Mesendoderm (in vitro differentiated cells): ENCODE results near the gene SEC61A1.

Experiments
- DNase-seq: peaks from one replicate; pipeline ENCODE4 v3.0.0; 2013
- H2AK5ac ChIP-seq: 2 replicates; pipeline ENCODE4 v1.6.1; 2013; ENCODE audit warnings: low read length, inconsistent platforms
- H2BK120ac ChIP-seq: 2 replicates; pipeline ENCODE4 v1.6.1; 2013; ENCODE audit warnings: low read depth, mild to moderate bottlenecking, low read length, moderate library complexity, mixed read lengths
- H2BK15ac ChIP-seq: replicated peaks from 2 replicates; pipeline ENCODE4 v1.6.1; 2013; ENCODE audit warnings: low read depth, mild to moderate bottlenecking, moderate library complexity
- H2BK5ac ChIP-seq: 2 replicates; pipeline ENCODE4 v1.6.1; 2013; ENCODE audit warnings: low read length, inconsistent platforms
- H3K18ac ChIP-seq: 2 replicates; pipeline ENCODE4 v1.6.1; 2013; ENCODE audit warnings: mild to moderate bottlenecking, low read length, mixed read lengths
- H3K23ac ChIP-seq: one replicate; pipeline ENCODE4 v1.6.1; 2013; ENCODE audit warnings: low read length
- H3K27ac ChIP-seq: 2 replicates; pipeline ENCODE4 v1.5.1; 2013; ENCODE audit warnings: low read depth, mild to moderate bottlenecking, inconsistent platforms, low read length, moderate library complexity
- H3K27me3 ChIP-seq: 2 replicates; pipeline ENCODE4 v1.6.1; 2013; ENCODE audit warnings: low read length, control low read depth, mild to moderate bottlenecking, inconsistent platforms; ENCODE audit not compliant: insufficient read depth, poor library complexity
- H3K36me3 ChIP-seq: 2 replicates; pipeline ENCODE4 v1.6.1; 2013; ENCODE audit warnings: low read length, inconsistent platforms; ENCODE audit not compliant: control insufficient read depth, insufficient read depth
- H3K4ac ChIP-seq: one replicate; pipeline ENCODE4 v1.6.1; 2013; ENCODE audit warnings: low read depth, mild to moderate bottlenecking, low read length, moderate library complexity
- H3K4me1 ChIP-seq: 2 replicates; pipeline ENCODE4 v1.6.1; 2013; ENCODE audit warnings: low read depth, low read length, inconsistent platforms; ENCODE audit not compliant: control insufficient read depth
- H3K4me2 ChIP-seq: 2 replicates; pipeline ENCODE4 v1.6.1; 2013; ENCODE audit warnings: low read length
- H3K4me3 ChIP-seq: 2 replicates; pipeline ENCODE4 v1.5.1; 2013; ENCODE audit warnings: mild to moderate bottlenecking, low read length
- H3K56ac ChIP-seq: one replicate; pipeline ENCODE4 v1.6.1; 2013; ENCODE audit warnings: low read length
- H3K79me1 ChIP-seq: 2 replicates; pipeline ENCODE4 v1.6.1; 2013; ENCODE audit warnings: low read length, inconsistent platforms
- H3K79me2 ChIP-seq: 2 replicates; pipeline ENCODE4 v1.6.1; 2013; ENCODE audit warnings: mild to moderate bottlenecking, low read length; ENCODE audit not compliant: control insufficient read depth, insufficient read depth
- H3K9ac ChIP-seq: 2 replicates; pipeline ENCODE4 v1.6.1; 2013; ENCODE audit warnings: low read length, inconsistent platforms
- H4K5ac ChIP-seq: one replicate; pipeline ENCODE4 v1.6.1; 2013; ENCODE audit warnings: low read length
- H4K8ac ChIP-seq: one replicate; pipeline ENCODE4 v1.6.1; 2013; ENCODE audit warnings: low read depth, mild to moderate bottlenecking, control low read depth, low read length, moderate library complexity
- WGBS: extraction: QIAGEN DNeasy Blood & Tissue Kit; methylation state at CpG from one replicate; pipeline ENCODE4 v1.1.7; 2013; ENCODE audit warnings: low lambda C conversion rate, missing lambda C conversion rate; ENCODE audit not compliant: insufficient coverage; ENCODE audit errors: extremely low coverage; 5-methylcytosine and 5-hydroxymethylcytosine counted together

SEC61A1 gene

DNA sequence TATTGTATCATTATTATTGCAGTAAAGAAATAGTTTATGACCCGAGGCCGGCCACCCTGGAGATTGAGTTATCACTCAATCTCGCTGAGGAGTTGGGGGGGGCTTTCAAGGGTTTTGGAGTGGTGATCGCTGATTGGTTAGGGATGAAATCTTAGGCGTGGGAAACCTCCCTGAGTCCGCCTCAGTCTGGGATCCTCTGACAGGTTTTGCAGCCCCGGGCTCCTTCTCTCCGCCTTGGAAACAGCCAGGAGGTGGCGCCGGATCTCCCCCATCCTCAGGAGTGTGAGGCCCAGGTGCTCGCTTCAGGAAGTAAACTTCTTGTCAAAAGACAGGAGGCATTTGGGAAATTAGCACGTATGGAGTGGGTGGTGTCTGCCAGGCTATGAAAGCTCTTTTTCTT is 41.1 kb upstream of the SEC61A1 start:
- no CpG with 5 or more reads among the region's 12 CpGs for WGBS
- Histone ChIP-seq H3K27me3 (no peaks in the 10 kb centered on the region), H3K4me1 (no peaks in the 10 kb centered on the region), H3K56ac (no peak overlapping the region), H2AK5ac (no peak overlapping the region), H3K36me3 (no peaks in the 10 kb centered on the region), H3K23ac (no peak overlapping the region), H3K27ac (no peak overlapping the region), H3K4ac (no peak overlapping the region), H4K5ac (peak overlapping the region; percentile 64), H2BK5ac (no peak overlapping the region), H3K9ac (no peak overlapping the region), H4K8ac (no peak overlapping the region), H2BK15ac (no peak overlapping the region), H3K79me1 (no peaks in the 10 kb centered on the region), H3K4me2 (no peak overlapping the region), H3K18ac (no peak overlapping the region), H2BK120ac (no peak overlapping the region), H3K79me2 (no peaks in the 10 kb centered on the region), H3K4me3 (no peak overlapping the region)
- DNase-seq = peak; percentile 94

DNA sequence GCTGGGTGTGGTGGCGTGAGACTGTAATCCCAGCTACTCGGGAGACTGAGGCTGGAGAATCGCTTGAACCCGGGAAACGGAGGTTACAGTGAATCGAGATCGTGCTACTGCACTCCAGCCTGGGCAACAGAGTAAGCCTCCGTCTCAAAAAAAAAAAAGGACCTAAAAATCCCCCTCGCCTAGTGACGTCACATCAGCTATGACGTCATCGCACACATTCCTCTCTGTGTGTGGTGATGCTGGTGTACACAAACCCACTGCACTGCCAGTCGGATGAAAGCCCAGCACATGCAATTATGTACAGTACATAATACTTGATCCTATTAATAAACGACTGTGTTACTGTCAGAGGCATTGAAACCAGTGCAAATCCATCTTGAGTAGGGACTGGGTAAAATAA is 40.2 kb upstream of the SEC61A1 start:
- WGBS = no CpG with 5 or more reads among the region's 14 CpGs
- H3K36me3 ChIP-seq = no peaks in the 10 kb centered on the region
- H3K27ac ChIP-seq = no peak overlapping the region
- H3K4me3 ChIP-seq = no peak overlapping the region
- H3K27me3 ChIP-seq = no peaks in the 10 kb centered on the region
- H4K8ac ChIP-seq = no peak overlapping the region
- no peaks in the 10 kb centered on the region for H3K4me1 ChIP-seq
- no peaks in the 10 kb centered on the region for H3K79me2 ChIP-seq
- H3K9ac ChIP-seq = no peak overlapping the region
- no peak overlapping the region for H3K56ac ChIP-seq
- no peak overlapping the region for H2BK120ac ChIP-seq
- no peak overlapping the region for H3K4me2 ChIP-seq
- no peak overlapping the region for H2AK5ac ChIP-seq
- H2BK15ac ChIP-seq = no peak overlapping the region
- H3K4ac ChIP-seq = no peak overlapping the region
- H3K18ac ChIP-seq = no peak overlapping the region
- no peaks in the 10 kb centered on the region for H3K79me1 ChIP-seq
- H4K5ac ChIP-seq = no peak overlapping the region
- DNase-seq = no peak
- no peak overlapping the region for H2BK5ac ChIP-seq
- H3K23ac ChIP-seq = no peak overlapping the region

DNA sequence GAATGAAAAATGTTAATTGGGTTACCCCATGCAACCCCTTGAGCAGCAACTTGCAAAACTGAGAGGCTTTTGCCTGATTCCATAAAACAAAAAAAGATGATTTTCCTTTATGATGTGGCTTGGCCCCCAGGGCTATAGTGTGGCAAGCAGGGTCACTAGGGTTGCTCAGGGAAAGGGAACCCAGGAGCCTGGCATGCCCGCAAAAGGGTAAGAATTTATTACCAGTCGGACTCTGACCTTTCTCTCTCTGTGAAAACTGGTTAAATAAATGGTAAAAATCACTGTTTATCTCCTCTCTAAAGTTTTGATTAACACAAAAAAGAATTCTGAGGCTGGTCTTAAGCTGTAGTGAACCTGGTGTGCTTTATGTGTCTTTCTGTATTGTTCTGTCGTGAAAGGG is 37.7 kb upstream of the SEC61A1 start:
- no peak for DNase-seq
- Histone ChIP-seq H4K8ac (no peak overlapping the region), H3K56ac (no peak overlapping the region), H3K23ac (no peak overlapping the region), H2AK5ac (no peak overlapping the region), H3K36me3 (no peaks in the 10 kb centered on the region), H2BK15ac (no peak overlapping the region), H3K27ac (no peak overlapping the region), H2BK120ac (no peak overlapping the region), H3K18ac (no peak overlapping the region), H3K4me1 (no peaks in the 10 kb centered on the region), H3K4me3 (no peak overlapping the region), H2BK5ac (no peak overlapping the region), H3K4me2 (no peak overlapping the region), H4K5ac (no peak overlapping the region), H3K79me1 (no peaks in the 10 kb centered on the region), H3K4ac (no peak overlapping the region), H3K27me3 (no peaks in the 10 kb centered on the region), H3K9ac (no peak overlapping the region), H3K79me2 (no peaks in the 10 kb centered on the region)
- no CpG with 5 or more reads among the region's 3 CpGs for WGBS

DNA sequence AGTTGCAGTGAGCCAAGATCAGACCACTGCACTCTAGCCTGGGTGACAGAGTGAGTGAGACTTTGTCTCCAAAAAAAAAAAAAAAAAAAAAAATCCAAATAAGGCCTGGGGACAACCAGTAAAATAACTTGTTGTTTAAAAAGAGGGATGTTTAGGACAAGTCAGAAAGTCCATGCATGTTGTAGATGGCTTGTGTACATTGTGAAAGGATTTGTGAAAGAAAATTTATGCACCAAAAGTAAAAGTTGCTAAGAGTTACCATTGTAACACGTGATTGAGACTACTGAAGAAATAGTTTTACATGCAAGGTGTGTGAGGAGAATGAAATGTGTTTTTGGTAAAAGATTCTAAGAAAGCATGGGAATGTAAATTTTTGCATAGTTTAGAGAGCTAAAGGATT is 35.7 kb upstream of the SEC61A1 start:
- no peak overlapping the region for H3K4me3 ChIP-seq
- no peaks in the 10 kb centered on the region for H3K79me2 ChIP-seq
- no peak overlapping the region for H3K56ac ChIP-seq
- DNase-seq = no peak
- no peaks in the 10 kb centered on the region for H3K79me1 ChIP-seq
- H2BK120ac ChIP-seq = no peak overlapping the region
- no peak overlapping the region for H3K27ac ChIP-seq
- H3K9ac ChIP-seq = no peak overlapping the region
- H3K27me3 ChIP-seq = no peaks in the 10 kb centered on the region
- H3K18ac ChIP-seq = no peak overlapping the region
- H3K23ac ChIP-seq = no peak overlapping the region
- H4K5ac ChIP-seq = no peak overlapping the region
- H4K8ac ChIP-seq = no peak overlapping the region
- no peaks in the 10 kb centered on the region for H3K4me1 ChIP-seq
- WGBS = no CpG with 5 or more reads among the region's 1 CpG
- no peak overlapping the region for H2AK5ac ChIP-seq
- H2BK5ac ChIP-seq = no peak overlapping the region
- no peak overlapping the region for H3K4ac ChIP-seq
- H3K4me2 ChIP-seq = no peak overlapping the region
- no peak overlapping the region for H2BK15ac ChIP-seq
- H3K36me3 ChIP-seq = no peaks in the 10 kb centered on the region

DNA sequence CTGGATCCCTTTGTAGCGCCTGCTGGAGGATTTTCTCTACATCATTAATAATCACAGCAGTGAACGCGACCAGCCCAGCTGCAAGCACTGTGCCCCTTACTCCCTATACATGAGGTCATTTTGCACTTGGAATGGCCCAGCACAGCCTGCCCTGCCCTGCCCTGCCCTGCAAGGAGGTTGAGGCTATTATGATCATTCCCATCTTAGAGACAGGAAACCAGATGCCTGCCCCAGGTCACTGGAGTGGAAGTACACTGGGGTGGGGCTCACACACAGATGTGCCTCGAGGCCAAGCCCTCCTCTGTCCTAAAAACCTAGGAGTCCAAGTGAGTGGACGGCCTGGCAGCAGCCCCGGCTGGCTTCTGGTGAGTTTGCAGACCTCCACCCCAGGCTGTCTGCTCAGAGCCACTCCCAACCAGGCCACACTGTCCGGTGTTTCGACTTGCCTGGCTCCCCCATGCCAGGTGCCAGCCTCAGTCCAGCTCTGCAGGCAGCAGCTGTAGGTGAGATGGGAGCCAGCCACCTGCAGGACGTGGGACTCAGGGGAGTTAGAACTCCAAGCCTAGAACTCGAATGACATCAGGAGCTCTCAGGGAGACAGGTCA is 30.4 kb upstream of the SEC61A1 start:
- Histone ChIP-seq H3K27ac (no peak overlapping the region), H3K79me1 (no peaks in the 10 kb centered on the region), H3K23ac (no peak overlapping the region), H3K4me3 (no peak overlapping the region), H3K4ac (no peak overlapping the region), H3K36me3 (no peaks in the 10 kb centered on the region), H3K9ac (no peak overlapping the region), H3K27me3 (no peaks in the 10 kb centered on the region), H2BK5ac (no peak overlapping the region), H3K4me2 (no peak overlapping the region), H4K8ac (no peak overlapping the region), H2AK5ac (no peak overlapping the region), H2BK15ac (no peak overlapping the region), H3K79me2 (no peaks in the 10 kb centered on the region), H4K5ac (no peak overlapping the region), H3K4me1 (no peaks in the 10 kb centered on the region), H2BK120ac (no peak overlapping the region), H3K56ac (no peak overlapping the region), H3K18ac (no peak overlapping the region)
- WGBS = no CpG with 5 or more reads among the region's 10 CpGs
- no peak for DNase-seq

DNA sequence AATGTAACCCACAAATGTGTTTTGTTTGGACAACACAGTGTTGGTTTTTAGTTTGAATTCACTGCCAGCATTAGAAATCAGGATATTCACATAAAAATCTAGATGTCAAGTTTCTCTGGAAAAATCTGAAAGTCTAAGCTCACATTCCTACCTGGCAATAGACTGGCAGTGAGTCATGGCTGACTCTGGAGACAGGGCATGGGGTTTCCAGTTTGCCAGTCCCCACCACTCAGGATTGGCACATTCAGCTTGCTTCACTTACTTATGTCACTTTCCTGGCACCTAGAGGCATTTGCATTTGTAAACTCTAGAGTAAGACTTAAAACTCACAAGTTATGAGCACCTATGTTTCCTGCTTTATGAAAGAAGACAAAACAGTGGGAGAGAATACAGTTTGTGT is 19.1 kb upstream of the SEC61A1 start:
- H3K27me3 ChIP-seq = no peaks in the 10 kb centered on the region
- H3K4me3 ChIP-seq = no peak overlapping the region

More for the DNA sequence above, 19.1 kb upstream of the SEC61A1 start:
- no peaks in the 10 kb centered on the region for H3K79me1 ChIP-seq
- no peak overlapping the region for H3K56ac ChIP-seq
- no peak overlapping the region for H3K27ac ChIP-seq
- no peak overlapping the region for H2BK5ac ChIP-seq
- H3K9ac ChIP-seq = no peak overlapping the region
- no peaks in the 10 kb centered on the region for H3K79me2 ChIP-seq
- H2BK15ac ChIP-seq = no peak overlapping the region
- H3K23ac ChIP-seq = no peak overlapping the region
- H4K5ac ChIP-seq = no peak overlapping the region
- H3K36me3 ChIP-seq = no peaks in the 10 kb centered on the region
- H3K18ac ChIP-seq = no peak overlapping the region
- no peaks in the 10 kb centered on the region for H3K4me1 ChIP-seq
- H2BK120ac ChIP-seq = no peak overlapping the region
- H2AK5ac ChIP-seq = no peak overlapping the region
- no peak for DNase-seq
- no peak overlapping the region for H3K4ac ChIP-seq
- H3K4me2 ChIP-seq = no peak overlapping the region
- H4K8ac ChIP-seq = no peak overlapping the region
